HepG2 (cell line): ENCODE results near the gene WDR73. TPM values are rescaled to one million over a fixed set of nuclear protein-coding genes. Genes with fewer than 3 reads are reported as not detected.

ENCODE experiments used
- ATAC-seq: fragments of 200-7000 bp; cut with Tn5 transposase; 3 replicates; pipeline ENCODE4 v1.9.1; 2020; ENCODE audit warnings: mild to moderate bottlenecking, moderate library complexity
- BruUV-seq: library from RNA; stranded (reverse); fragments of 400-500 nt; replicated peaks from 2 replicates; lab custom pipeline; 2021; lab: Mats Ljungman, UMichigan
- CTCF ChIA-PET: fragments of 300-600 bp; formaldehyde crosslinking; extraction: SDS; loops from one replicate; lab custom pipeline; 2021; ENCODE audit warnings: low total read pairs, inconsistent platforms, low intra/inter-chr PET ratio; lab: Yijun Ruan, JAX
- POLR2A ChIA-PET: fragments of 350-600 bp; sonication (Branson Sonifier 250); formaldehyde crosslinking; loops from one replicate; lab custom pipeline; 2020; ENCODE audit warnings: antibody characterized with exemption, inconsistent platforms; lab: Yijun Ruan, JAX
- DNase-seq: peaks from one replicate; pipeline ENCODE4 v3.0.0-alpha.2; 2015; ENCODE audit warnings: low spot score
- FAIRE-seq: peaks from 3 replicates; lab custom pipeline; 2011; peaks lifted over from hg19 to GRCh38; lab: Jason Lieb, UNC
- H2AFZ ChIP-seq: one replicate; pipeline ENCODE4 v1.6.1; 2011; ENCODE audit warnings: low read length, inconsistent platforms
- H3K27ac ChIP-seq: fragments of 300-600 bp; 3 replicates; pipeline ENCODE4 v1.8.0; 2011; ENCODE audit warnings: mixed run types, mild to moderate bottlenecking, mixed read lengths, low read length, inconsistent platforms; ENCODE audit not compliant: insufficient read depth; ENCODE audit errors: extremely low read length
- H3K27me3 ChIP-seq, 2 experiments: fragments of 200-600 bp in 1 of 2; 2 replicates in 1 of 2; 3 replicates in 1 of 2; pipeline versions ENCODE4 v1.6.0 to v1.8.0; 2011; ENCODE audit warnings: low read length in 2 of 2, mild to moderate bottlenecking in 2 of 2, moderate library complexity in 2 of 2, inconsistent platforms in 1 of 2; ENCODE audit not compliant: insufficient read depth in 2 of 2, control insufficient read depth in 1 of 2
- H3K36me3 ChIP-seq, 2 experiments: fragments of 200-600 bp in 1 of 2; replicated peaks in 1 of 2; 2 replicates in 1 of 2; 3 replicates in 1 of 2; pipeline versions ENCODE4 v1.5.1 to v1.8.0; 2011; ENCODE audit warnings: low read length in 2 of 2, inconsistent platforms in 1 of 2; ENCODE audit not compliant: insufficient read depth in 2 of 2, control insufficient read depth in 1 of 2
- H3K4me1 ChIP-seq: 2 replicates; pipeline ENCODE4 v1.5.1; 2012; ENCODE audit warnings: low read length, inconsistent platforms; ENCODE audit not compliant: insufficient read depth
- H3K4me2 ChIP-seq: 2 replicates; pipeline ENCODE4 v1.6.0; 2011; ENCODE audit warnings: low read depth, low read length, inconsistent platforms
- H3K4me3 ChIP-seq, 3 experiments: fragments of 200-600 bp in 1 of 3; sonication (generic), shearing (Covaris generic) in 1 of 3; replicated peaks in 1 of 3; 2 replicates each; pipeline ENCODE4 v1.5.1; 2011 to 2016; ENCODE audit warnings: low read length in 3 of 3, inconsistent platforms in 2 of 3, low read depth in 2 of 3, mild to moderate bottlenecking in 2 of 3, control low read depth in 1 of 3, mixed read lengths in 1 of 3; ENCODE audit not compliant: insufficient read depth in 1 of 3
- H3K79me2 ChIP-seq: one replicate; pipeline ENCODE4 v1.6.1; 2011; ENCODE audit warnings: low read length, inconsistent platforms; ENCODE audit not compliant: insufficient read depth
- H3K9ac ChIP-seq: 2 replicates; pipeline ENCODE4 v1.6.0; 2011; ENCODE audit warnings: mild to moderate bottlenecking, low read depth, low read length, inconsistent platforms; ENCODE audit not compliant: insufficient read depth
- H3K9me3 ChIP-seq: 2 replicates; pipeline ENCODE4 v1.5.1; 2012; ENCODE audit warnings: mild to moderate bottlenecking, low read length
- H4K20me1 ChIP-seq: 2 replicates; pipeline ENCODE4 v1.6.0; 2011; ENCODE audit warnings: inconsistent platforms, mild to moderate bottlenecking, low read length, moderate library complexity; ENCODE audit not compliant: insufficient read depth
- EEA1 ChIP-seq: sonication (generic); formaldehyde crosslinking; IDR thresholded peaks from 2 replicates; pipeline ENCODE4 v1.5.1; 2020; ENCODE audit warnings: mild to moderate bottlenecking, missing genetic modification reagents, borderline replicate concordance
- ZNF329 ChIP-seq: sonication (generic); formaldehyde crosslinking; IDR thresholded peaks from 2 replicates; pipeline ENCODE4 v1.9.0; 2021; ENCODE audit warnings: low read depth, mild to moderate bottlenecking, missing genetic modification reagents
- WGBS: methylation state at CpG from one replicate; pipeline ENCODE4 v1.1.6; 2017; ENCODE audit warnings: low lambda C conversion rate; 5-methylcytosine and 5-hydroxymethylcytosine counted together
- in situ Hi-C: cut with HindIII; loops from 2 replicates; pipeline ENCODE4 v1.10.0; 2017; ENCODE audit warnings: low pct_unique_long_range_greater_than_20kb; ENCODE audit not compliant: extremely low pct_ligation_motif_present
- intact Hi-C: fragments of 100-400 bp; cut with micrococcal nuclease; formaldehyde crosslinking; loops from one replicate; pipeline ENCODE4 v1.10.0; 2022; ENCODE audit not compliant: unreplicated experiment
- polyA plus RNA-seq, 8 experiments: library from polyadenylated mRNA; depleted of rRNA in 3 of 8; stranded (reverse) in 7 of 8; unstranded in 1 of 8; fragments of >200 nt; fragmentation: Illumina TruSeq in 4 of 8; extraction: Trizol in 4 of 8; gene quantifications; 2 replicates each; pipeline versions ENCODE4 v1.2.1 to v1.2.3, GENCODE V29; 2011 to 2016; ENCODE audit warnings: low read depth in 4 of 8, missing spikeins in 1 of 8, mixed read lengths in 1 of 8; ENCODE audit not compliant: insufficient read depth in 1 of 8
- total RNA-seq, 5 experiments: library from RNA; depleted of rRNA; stranded (reverse); fragments of >200 nt; fragmentation: Illumina TruSeq; extraction: Trizol; gene quantifications; 2 replicates each; pipeline ENCODE4 v1.2.3, GENCODE V29; 2016; ENCODE audit warnings: low read depth in 1 of 5
- TF ChIP-seq, protein P1 (sequence below): sonication (generic); formaldehyde crosslinking; IDR thresholded peaks from 2 replicates; pipeline ENCODE4 v1.5.0; 2020; ENCODE audit warnings: mild to moderate bottlenecking, missing genetic modification reagents

The WDR73 gene
- total and polyA plus RNA-seq, 2 of the 13 experiments (the other 11 are each of a cell fraction or from before 2014, with no cell fraction given), result 20.0 to 35.5 TPM

DNA sequence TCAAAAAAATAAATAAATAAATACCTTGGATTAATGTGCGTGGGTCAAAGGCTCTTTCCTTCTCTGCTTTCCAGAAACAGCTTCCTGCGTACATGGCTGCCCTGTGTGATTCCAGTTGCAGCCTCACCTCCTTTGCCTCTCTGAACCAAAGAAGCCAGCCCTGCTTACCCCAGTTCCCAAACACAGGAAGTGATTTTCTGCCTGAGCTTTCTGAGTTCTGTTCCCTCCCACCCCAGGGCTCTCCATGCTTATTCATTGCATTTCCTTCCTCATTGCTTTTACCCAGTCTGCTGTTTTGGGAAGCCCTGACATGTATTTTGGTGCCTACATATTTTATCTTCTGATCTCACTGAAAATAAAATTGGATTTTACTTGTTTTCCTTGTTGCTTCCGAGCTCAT is 37.8 kb downstream of the WDR73 start (continued):
- no peak for TF ChIP-seq ZNF329 (CRISPR knock-in tag)
- TF ChIP-seq, protein P1, sequence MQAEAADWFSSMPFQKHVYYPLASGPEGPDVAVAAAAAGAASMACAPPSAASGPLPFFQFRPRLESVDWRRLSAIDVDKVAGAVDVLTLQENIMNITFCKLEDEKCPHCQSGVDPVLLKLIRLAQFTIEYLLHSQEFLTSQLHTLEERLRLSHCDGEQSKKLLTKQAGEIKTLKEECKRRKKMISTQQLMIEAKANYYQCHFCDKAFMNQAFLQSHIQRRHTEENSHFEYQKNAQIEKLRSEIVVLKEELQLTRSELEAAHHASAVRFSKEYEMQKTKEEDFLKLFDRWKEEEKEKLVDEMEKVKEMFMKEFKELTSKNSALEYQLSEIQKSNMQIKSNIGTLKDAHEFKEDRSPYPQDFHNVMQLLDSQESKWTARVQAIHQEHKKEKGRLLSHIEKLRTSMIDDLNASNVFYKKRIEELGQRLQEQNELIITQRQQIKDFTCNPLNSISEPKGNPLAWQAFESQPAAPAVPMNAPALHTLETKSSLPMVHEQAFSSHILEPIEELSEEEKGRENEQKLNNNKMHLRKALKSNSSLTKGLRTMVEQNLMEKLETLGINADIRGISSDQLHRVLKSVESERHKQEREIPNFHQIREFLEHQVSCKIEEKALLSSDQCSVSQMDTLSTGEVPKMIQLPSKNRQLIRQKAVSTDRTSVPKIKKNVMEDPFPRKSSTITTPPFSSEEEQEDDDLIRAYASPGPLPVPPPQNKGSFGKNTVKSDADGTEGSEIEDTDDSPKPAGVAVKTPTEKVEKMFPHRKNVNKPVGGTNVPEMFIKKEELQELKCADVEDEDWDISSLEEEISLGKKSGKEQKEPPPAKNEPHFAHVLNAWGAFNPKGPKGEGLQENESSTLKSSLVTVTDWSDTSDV (CRISPR knock-in tag), result no peak

DNA sequence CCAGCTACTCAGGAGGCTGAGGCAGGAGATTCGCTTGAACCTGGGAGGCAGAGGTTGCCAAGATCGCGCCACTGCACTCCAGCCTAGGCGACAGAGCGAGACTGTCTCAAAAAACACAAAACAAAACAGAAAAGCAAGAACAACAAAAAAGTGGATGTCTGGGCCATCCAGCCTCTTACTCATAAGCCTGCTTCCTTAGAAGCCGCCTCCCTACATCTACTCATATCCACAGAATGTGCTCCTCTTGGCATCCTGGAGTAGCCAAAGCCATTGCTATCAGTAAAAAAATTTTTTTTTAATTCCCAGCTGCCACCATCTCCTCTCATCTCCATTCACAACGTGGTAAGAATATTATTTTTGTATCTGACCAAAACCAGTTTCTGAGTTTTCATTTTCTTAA is 42.5 kb downstream of the WDR73 start:
- intact Hi-C loops (no loop called here), in situ Hi-C loops (no loop called here)
- H4K20me1 ChIP-seq, result no peaks in the 10 kb centered on the region
- no peak for TF ChIP-seq EEA1 (CRISPR knock-in tag)
- H2AFZ ChIP-seq, result no peak overlapping the region
- no peak overlapping the region for H3K9ac ChIP-seq
- no peak for FAIRE-seq
- DNase-seq, result no peak
- no peaks in the 10 kb centered on the region for H3K9me3 ChIP-seq
- 97% methylated on average over 7 of the region's 7 CpGs for WGBS
- peaks cover 41% of the 10 kb centered on the region for H3K79me2 ChIP-seq
- H3K4me2 ChIP-seq, result no peak overlapping the region
- H3K4me3 ChIP-seq, result no peak overlapping the region
- no peaks in the 10 kb centered on the region for H3K27me3 ChIP-seq
- POLR2A ChIA-PET, result interaction anchor here (1.2 kb wide), 1 partner anchor 20 kb away, joined by 6 read pairs; no protein-coding TSS in a partner anchor
- H3K36me3 ChIP-seq, result peaks cover 7 to 14% of the 10 kb centered on the region in 2 experiments; a peak in 4 of 5 replicates
- CTCF ChIA-PET, result no interaction called here
- no peak for ATAC-seq
- BruUV-seq, result no TSS peak
- peaks cover 35% of the 10 kb centered on the region for H3K4me1 ChIP-seq
- H3K27ac ChIP-seq, result no peak overlapping the region
